ENCODE results near the gene INPP5F. TPM values are rescaled to one million over a fixed set of nuclear protein-coding genes. Genes with fewer than 3 reads are reported as not detected.
A peak's percentile ranks its signal among the peaks of the same experiment; 100 is the strongest.

The INPP5F gene
- total RNA-seq, 1 donor from 2014 or later, result 46.1 TPM

DNA sequence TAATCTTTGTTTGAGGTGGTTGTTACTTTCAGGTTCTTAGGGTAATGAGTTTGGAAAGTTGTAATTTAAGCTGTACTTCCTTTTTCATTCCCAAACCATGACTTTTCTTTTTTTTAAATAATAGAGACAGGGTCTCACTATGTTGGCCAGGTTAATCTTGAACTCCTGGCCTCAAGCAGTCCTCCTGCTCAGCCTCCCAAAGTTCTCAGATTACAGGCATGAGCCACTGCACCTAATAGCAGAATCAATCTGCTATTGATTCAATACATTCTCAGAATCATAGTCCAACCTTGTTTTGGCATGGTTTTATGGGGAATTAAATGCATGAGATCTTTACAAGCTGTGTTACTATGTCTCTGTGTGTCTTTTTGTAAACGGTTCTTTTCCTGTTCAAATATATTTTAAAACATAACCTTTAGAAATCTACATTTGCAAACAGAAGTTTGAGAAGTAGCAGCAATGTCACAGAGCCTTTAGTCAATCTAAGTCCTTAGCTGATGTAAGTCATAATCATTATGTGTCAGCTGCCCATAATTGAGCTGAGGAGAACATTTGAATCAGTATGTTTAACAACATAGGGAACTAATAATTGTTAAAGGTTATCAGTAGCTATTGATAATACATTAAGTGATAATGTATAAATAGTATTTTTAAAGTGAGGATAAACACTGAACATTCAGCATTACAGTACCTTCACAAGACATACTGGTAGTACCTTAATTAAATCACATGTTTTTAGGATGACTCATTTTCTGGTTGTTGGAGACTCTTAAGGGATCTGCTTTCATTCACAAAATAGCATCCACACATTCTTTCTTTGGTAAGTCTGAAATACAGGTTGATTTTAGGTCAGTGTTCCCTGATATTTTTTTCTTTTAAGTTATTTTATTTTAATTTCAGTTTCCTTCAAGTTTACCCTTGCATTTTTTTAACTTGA is 8.8 kb downstream of the INPP5F start:
- Mint-ChIP-seq H3K36me3 (ENCODE audit: insufficient read depth) (no peaks in the 10 kb centered on the region), H3K4me3 (ENCODE audit: low read depth) (no peak overlapping the region), H3K27ac (no peak overlapping the region), H3K4me1 (ENCODE audit: low read depth) (peaks cover 10% of the 10 kb centered on the region), H3K9me3 (ENCODE audit: low read depth) (no peaks in the 10 kb centered on the region), H3K27me3 (no peaks in the 10 kb centered on the region)
- no peak for DNase-seq (ENCODE audit: low spot score, unreplicated experiment)
- TF ChIP-seq, protein P1, sequence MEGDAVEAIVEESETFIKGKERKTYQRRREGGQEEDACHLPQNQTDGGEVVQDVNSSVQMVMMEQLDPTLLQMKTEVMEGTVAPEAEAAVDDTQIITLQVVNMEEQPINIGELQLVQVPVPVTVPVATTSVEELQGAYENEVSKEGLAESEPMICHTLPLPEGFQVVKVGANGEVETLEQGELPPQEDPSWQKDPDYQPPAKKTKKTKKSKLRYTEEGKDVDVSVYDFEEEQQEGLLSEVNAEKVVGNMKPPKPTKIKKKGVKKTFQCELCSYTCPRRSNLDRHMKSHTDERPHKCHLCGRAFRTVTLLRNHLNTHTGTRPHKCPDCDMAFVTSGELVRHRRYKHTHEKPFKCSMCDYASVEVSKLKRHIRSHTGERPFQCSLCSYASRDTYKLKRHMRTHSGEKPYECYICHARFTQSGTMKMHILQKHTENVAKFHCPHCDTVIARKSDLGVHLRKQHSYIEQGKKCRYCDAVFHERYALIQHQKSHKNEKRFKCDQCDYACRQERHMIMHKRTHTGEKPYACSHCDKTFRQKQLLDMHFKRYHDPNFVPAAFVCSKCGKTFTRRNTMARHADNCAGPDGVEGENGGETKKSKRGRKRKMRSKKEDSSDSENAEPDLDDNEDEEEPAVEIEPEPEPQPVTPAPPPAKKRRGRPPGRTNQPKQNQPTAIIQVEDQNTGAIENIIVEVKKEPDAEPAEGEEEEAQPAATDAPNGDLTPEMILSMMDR (IDR thresholded peaks at IDR 0.05; ENCODE audit: unreplicated experiment), result no peak

DNA sequence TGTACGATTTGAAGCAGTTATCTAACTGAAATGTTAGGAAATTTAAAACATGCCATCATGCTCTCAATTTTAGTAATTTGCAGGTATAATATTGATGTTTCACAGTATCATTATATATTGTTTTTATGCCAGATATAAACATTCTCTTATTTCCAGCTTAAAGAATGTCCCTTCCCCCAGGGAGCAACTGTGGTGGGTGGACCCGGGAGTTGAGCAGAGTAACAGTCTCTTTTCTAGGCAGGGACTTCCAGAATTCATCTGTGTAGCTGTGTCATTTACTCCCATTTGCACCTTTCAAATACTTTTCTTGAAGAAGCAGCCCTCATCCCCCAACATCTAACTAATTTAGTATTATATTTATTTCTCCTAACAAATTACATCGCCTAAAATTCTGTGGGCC is 9.6 kb downstream of the INPP5F start:
- peaks cover 10% of the 10 kb centered on the region for H3K4me1 Mint-ChIP-seq (ENCODE audit: low read depth)
- TF ChIP-seq, protein P1 (IDR thresholded peaks at IDR 0.05; ENCODE audit: unreplicated experiment), result no peak

DNA sequence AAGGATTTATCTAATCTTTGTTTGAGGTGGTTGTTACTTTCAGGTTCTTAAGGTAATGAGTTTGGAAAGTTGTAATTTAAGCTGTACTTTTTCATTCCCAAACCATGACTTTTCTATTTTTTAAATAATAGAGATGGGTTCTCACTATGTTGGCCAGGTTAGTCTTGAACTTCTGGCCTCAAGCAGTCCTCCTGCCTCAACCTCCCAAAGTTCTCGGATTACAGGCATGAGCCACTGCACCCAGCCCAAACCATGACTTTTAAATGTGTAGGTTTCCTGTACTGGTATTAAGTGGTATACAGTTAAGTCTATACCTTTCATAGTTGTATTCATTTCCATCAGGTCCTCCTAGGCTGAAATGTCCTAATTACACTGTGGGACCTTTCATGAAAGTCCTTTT is 10.4 kb downstream of the INPP5F start:
- H3K4me3 Mint-ChIP-seq (ENCODE audit: low read depth), result no peak overlapping the region
- no peak overlapping the region for H3K27ac Mint-ChIP-seq
- H3K36me3 Mint-ChIP-seq (ENCODE audit: insufficient read depth), result no peaks in the 10 kb centered on the region
- no peak for DNase-seq (ENCODE audit: low spot score, unreplicated experiment)
- peaks cover 10% of the 10 kb centered on the region for H3K4me1 Mint-ChIP-seq (ENCODE audit: low read depth)
- no peaks in the 10 kb centered on the region for H3K27me3 Mint-ChIP-seq
- TF ChIP-seq, protein P1 (IDR thresholded peaks at IDR 0.05; ENCODE audit: unreplicated experiment), result no peak
- no peaks in the 10 kb centered on the region for H3K9me3 Mint-ChIP-seq (ENCODE audit: low read depth)

More for the DNA sequence above, 9.6 kb downstream of the INPP5F start:
- Mint-ChIP-seq H3K9me3 (ENCODE audit: low read depth) (no peaks in the 10 kb centered on the region), H3K36me3 (ENCODE audit: insufficient read depth) (no peaks in the 10 kb centered on the region), H3K27ac (no peak overlapping the region), H3K27me3 (no peaks in the 10 kb centered on the region), H3K4me3 (ENCODE audit: low read depth) (no peak overlapping the region)
- no peak for DNase-seq (ENCODE audit: low spot score, unreplicated experiment)

DNA sequence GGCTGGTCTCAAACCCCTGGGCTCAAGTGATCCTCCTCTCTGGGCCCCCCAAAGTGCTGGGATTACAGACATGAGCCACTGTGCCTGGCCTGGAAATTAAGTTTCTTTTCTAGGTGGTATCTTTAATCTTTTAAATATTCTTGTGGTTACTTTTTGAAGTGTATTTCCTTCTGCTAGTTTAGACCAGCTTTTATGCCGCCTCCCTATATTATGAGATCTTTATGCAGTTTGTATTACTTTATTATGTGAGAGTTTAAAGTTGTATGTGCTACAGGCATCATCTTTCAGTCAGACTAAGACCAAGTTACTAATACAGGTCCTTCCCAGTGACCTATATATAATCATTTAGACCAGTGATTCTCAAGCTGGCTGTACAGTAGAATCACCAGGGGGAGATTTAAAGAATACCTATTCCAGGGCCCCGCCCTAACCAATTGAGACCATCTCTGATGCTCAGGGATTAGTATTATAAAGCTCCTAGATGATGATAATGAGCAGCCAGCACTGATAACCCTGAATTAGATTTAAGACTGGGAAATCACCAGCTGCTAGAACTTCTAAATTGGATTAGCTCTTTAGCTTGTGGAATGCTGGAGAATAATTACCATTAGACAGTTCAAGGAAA is 11.3 kb downstream of the INPP5F start:
- Mint-ChIP-seq H3K27ac (no peak overlapping the region), H3K4me1 (ENCODE audit: low read depth) (peaks cover 10% of the 10 kb centered on the region), H3K27me3 (no peaks in the 10 kb centered on the region), H3K4me3 (ENCODE audit: low read depth) (no peak overlapping the region), H3K36me3 (ENCODE audit: insufficient read depth) (no peaks in the 10 kb centered on the region), H3K9me3 (ENCODE audit: low read depth) (no peaks in the 10 kb centered on the region)
- no peak for DNase-seq (ENCODE audit: low spot score, unreplicated experiment)
- TF ChIP-seq, protein P1 (IDR thresholded peaks at IDR 0.05; ENCODE audit: unreplicated experiment), result no peak

DNA sequence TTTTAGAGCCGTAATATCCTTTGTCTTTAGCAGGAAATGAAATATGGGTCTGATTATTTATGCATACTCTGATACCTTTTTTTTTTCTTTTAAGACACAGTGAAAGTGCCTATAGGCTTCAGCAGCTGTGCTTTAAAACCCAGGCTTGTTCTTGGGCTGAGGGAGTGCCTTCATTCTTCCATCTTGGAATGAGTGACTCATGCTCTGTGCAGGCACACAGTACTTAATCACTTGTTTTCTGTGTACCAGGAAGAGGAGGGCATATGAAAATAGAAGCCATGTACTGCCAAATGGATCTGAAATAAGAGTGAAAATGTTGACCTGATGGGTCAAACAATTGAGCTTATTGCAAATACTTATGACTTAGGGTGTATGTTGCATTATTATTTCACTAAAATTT is 12.0 kb downstream of the INPP5F start:
- TF ChIP-seq, protein P1 (IDR thresholded peaks at IDR 0.05; ENCODE audit: unreplicated experiment), result no peak
- no peaks in the 10 kb centered on the region for H3K9me3 Mint-ChIP-seq (ENCODE audit: low read depth)
- H3K4me3 Mint-ChIP-seq (ENCODE audit: low read depth), result no peak overlapping the region
- no peaks in the 10 kb centered on the region for H3K27me3 Mint-ChIP-seq
- DNase-seq (ENCODE audit: low spot score, unreplicated experiment), result no peak
- no peaks in the 10 kb centered on the region for H3K36me3 Mint-ChIP-seq (ENCODE audit: insufficient read depth)
- peaks cover 10% of the 10 kb centered on the region for H3K4me1 Mint-ChIP-seq (ENCODE audit: low read depth)
- H3K27ac Mint-ChIP-seq, result peak overlapping the region; percentile 25

All from progenitor cell of endocrine pancreas (in vitro differentiated cells).